B cell (primary cell): Measurements from ENCODE around the gene GSC2.

Source experiments
- EZH2 ChIP-seq: IDR thresholded peaks from 2 replicates; pipeline ENCODE4 v1.6.1; 2012; ENCODE audit warnings: borderline replicate concordance, low read depth, mild to moderate bottlenecking, moderate library complexity, low read length; ENCODE audit not compliant: insufficient read depth, poor library complexity, severe bottlenecking
- TF ChIP-seq, protein P1 (sequence below): fragments of 200-600 bp; IDR thresholded peaks from one replicate; pipeline ENCODE4 v1.8.0; 2022; ENCODE audit warnings: antibody characterized with exemption, mild to moderate bottlenecking

DNA sequence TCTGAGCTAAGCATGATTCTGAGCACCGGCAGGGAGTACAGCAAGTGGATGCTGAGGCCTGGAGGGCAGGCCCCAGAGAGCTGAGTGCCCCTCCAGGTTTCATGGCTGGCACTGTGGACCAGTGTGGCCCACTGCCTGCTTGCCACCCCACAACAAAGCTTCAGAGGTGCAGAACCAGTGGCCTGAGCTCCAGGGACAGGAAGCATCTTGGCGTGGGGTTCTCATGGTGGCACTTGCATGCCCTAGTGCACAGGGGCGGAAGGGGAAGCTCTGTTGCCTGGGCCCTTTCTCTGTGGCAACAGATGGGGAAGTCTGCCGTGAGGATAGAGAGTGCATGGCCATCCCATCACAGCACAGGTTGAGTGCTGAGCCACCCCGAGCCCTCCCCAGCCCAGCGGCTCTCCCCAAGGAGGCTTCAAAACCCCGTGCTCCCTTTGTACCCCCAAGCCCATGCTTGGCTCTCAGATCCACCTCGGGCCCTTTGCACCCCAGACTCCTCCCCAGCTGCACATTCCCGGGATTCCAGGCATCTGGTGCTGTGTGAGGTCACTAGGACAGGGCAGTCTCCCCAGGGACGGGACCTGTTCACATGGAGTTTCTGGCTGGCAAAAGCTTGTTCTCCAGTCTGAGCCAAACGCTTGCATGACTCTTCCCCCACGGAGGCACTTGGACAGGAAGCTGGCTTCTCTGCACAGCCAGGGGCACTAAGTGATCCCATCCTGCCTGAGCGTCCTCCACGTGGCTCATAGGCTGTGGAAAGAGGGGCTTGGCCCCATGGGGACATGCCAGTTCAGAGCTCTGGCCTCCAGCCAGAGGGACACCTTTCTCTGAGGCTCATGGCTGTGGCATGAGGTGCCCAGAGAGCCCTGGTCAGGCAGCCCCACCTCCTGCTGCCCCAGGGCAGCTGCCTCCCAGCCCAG is 24.3 kb upstream of the GSC2 start:
- TF ChIP-seq, protein P1, sequence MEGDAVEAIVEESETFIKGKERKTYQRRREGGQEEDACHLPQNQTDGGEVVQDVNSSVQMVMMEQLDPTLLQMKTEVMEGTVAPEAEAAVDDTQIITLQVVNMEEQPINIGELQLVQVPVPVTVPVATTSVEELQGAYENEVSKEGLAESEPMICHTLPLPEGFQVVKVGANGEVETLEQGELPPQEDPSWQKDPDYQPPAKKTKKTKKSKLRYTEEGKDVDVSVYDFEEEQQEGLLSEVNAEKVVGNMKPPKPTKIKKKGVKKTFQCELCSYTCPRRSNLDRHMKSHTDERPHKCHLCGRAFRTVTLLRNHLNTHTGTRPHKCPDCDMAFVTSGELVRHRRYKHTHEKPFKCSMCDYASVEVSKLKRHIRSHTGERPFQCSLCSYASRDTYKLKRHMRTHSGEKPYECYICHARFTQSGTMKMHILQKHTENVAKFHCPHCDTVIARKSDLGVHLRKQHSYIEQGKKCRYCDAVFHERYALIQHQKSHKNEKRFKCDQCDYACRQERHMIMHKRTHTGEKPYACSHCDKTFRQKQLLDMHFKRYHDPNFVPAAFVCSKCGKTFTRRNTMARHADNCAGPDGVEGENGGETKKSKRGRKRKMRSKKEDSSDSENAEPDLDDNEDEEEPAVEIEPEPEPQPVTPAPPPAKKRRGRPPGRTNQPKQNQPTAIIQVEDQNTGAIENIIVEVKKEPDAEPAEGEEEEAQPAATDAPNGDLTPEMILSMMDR: no peak
- TF ChIP-seq EZH2: no peak
